GM10266 (cell line): ENCODE measurements around the gene RAB14.

Experiments
- DNase-seq: peaks from one replicate; pipeline ENCODE4 v3.0.0; 2012; ENCODE audit errors: extremely low spot score
- TF ChIP-seq, protein P1 (sequence below): IDR thresholded peaks from 2 replicates; pipeline ENCODE4 v1.5.1; 2012; ENCODE audit warnings: mild to moderate bottlenecking, low read depth; ENCODE audit not compliant: control insufficient read depth, insufficient read depth; ENCODE audit errors: missing control alignments

The RAB14 gene

GRCh38 chr9:121239851-121240250 lies 38.2 kb upstream of the RAB14 start:
- TF ChIP-seq, protein P1, sequence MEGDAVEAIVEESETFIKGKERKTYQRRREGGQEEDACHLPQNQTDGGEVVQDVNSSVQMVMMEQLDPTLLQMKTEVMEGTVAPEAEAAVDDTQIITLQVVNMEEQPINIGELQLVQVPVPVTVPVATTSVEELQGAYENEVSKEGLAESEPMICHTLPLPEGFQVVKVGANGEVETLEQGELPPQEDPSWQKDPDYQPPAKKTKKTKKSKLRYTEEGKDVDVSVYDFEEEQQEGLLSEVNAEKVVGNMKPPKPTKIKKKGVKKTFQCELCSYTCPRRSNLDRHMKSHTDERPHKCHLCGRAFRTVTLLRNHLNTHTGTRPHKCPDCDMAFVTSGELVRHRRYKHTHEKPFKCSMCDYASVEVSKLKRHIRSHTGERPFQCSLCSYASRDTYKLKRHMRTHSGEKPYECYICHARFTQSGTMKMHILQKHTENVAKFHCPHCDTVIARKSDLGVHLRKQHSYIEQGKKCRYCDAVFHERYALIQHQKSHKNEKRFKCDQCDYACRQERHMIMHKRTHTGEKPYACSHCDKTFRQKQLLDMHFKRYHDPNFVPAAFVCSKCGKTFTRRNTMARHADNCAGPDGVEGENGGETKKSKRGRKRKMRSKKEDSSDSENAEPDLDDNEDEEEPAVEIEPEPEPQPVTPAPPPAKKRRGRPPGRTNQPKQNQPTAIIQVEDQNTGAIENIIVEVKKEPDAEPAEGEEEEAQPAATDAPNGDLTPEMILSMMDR = no peak
- no peak for DNase-seq

DNA sequence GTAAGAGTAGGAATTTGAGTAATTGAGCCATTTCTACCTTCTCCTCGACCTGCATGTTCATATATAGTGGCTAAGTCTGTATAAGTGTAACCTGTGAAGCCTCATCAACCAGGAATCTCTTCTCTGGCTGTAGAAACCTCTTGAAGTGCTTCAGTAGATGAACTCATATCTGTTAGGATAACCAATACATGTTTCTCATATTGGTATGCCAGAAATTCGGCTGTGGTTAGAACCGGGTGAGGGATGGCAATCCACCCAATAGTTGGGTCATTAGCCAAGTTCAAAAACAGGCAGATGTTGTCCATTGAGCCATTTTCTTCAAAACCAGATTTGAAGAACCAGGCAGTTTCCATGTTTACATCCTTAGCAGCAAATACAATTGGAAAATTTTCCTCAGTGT lies 37.4 kb upstream of the RAB14 start:
- DNase-seq = no peak
- TF ChIP-seq, protein P1 = no peak

- TF ChIP-seq, protein P1 = no peak
- DNase-seq = no peak
Measured at GRCh38 chr9:121237916-121238315, 36.2 kb upstream of the RAB14 start.

DNA sequence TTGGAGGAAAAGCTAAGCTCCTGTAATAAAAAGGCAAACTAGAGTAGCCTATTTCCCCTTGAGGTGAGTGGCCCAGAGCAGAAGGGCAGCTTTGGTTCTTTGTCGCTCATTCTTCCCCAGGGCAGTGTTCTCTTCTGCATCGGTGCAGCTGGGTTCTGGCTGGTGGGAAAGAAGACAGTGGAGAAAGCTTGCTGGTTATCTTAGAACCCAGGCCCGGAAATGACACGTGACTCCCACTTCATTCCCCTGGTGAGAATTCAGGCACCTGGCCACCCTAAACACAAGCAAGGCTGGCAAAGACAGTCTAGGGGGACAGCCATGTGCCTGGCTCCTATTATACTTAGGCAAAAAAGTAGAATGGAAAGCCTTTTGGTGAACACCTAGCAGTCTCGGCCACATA lies 33.8 kb upstream of the RAB14 start:
- TF ChIP-seq, protein P1 = no peak
- no peak for DNase-seq

- TF ChIP-seq, protein P1 = no peak
- DNase-seq = no peak
Measured at GRCh38 chr9:121234832-121235161, 33.1 kb upstream of the RAB14 start.

GRCh38 chr9:121233906-121234831 lies 32.5 kb upstream of the RAB14 start:
- DNase-seq = no peak
- TF ChIP-seq, protein P1 = no peak

GRCh38 chr9:121232251-121232650 lies 30.6 kb upstream of the RAB14 start:
- TF ChIP-seq, protein P1 = no peak
- no peak for DNase-seq
